Left ventricle myocardium inferior (tissue), 1 donor: ENCODE measurements around the gene COBLL1. TPM values are rescaled to one million over a fixed set of nuclear protein-coding genes. Genes with fewer than 3 reads are reported as not detected.

Source experiments
- DNase-seq: peaks from one replicate; pipeline ENCODE4 v3.0.0-alpha.2; 2020
- H3K27ac ChIP-seq: fragments of 200-600 bp; replicated peaks from 2 replicates; pipeline ENCODE4 v1.8.0; 2021
- H3K27me3 ChIP-seq: fragments of 200-600 bp; 2 replicates; pipeline ENCODE4 v1.8.0; 2021; ENCODE audit warnings: low read depth
- H3K36me3 ChIP-seq: fragments of 200-600 bp; 2 replicates; pipeline ENCODE4 v1.8.0; 2021
- H3K4me1 ChIP-seq: fragments of 200-600 bp; 2 replicates; pipeline ENCODE4 v1.8.0; 2021
- H3K4me3 ChIP-seq: fragments of 200-600 bp; 2 replicates; pipeline ENCODE4 v1.8.0; 2021; ENCODE audit warnings: mild to moderate bottlenecking, moderate library complexity
- H3K9me3 ChIP-seq: fragments of 200-600 bp; replicated peaks from 2 replicates; pipeline ENCODE4 v1.8.0; 2021
- intact Hi-C: fragments of 100-400 bp; cut with micrococcal nuclease; formaldehyde crosslinking; loops from one replicate; pipeline ENCODE4 v1.11.0; 2022
- total RNA-seq: library from RNA; stranded (reverse); fragmentation: NEBNext Ultra II Directional; extraction: Animal tissue kit (Norgen Biotek cat#: 25700); gene quantifications from one replicate; pipeline ENCODE4 v1.2.1, GENCODE V29; 2021
- TF ChIP-seq, protein P1 (sequence below): fragments of 200-600 bp; IDR thresholded peaks from 2 replicates; pipeline ENCODE4 v1.8.0; 2021; ENCODE audit warnings: antibody characterized with exemption, mild to moderate bottlenecking, borderline replicate concordance
- donor health status: DM: no; HTN: yes; CAD: no; lungs with severe emphysema.

Gene COBLL1
- total RNA-seq, 1 donor from 2014 or later: 15.3 TPM

DNA sequence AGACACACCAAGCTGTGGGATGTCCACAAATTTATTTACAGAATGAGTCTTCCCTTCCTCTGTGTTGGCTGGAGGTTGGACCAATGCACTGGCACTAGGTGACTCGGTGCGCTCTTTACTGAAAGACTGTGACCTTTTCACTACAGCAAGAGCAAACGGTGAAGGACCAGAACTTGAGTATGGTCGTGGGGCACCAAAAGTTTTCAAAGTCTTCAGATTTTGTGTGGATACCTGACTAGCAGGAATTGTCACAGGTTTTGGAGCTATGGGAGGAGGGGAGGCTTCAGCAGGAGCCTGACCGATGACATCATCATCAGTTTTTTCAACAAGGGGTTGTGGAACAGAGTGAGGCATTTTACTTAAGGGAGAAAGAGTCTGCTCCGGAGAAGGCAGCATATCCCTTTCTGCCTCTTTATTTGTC, 147.3 kb downstream of the COBLL1 start:
- H3K36me3 ChIP-seq: peaks cover 61% of the 10 kb centered on the region
- H3K9me3 ChIP-seq: no peaks in the 10 kb centered on the region
- intact Hi-C loops: loop anchor here (10.0 kb wide), 1 partner anchor 129 kb away; no protein-coding TSS in a partner anchor
- no peaks in the 10 kb centered on the region for H3K4me1 ChIP-seq
- TF ChIP-seq, protein P1, sequence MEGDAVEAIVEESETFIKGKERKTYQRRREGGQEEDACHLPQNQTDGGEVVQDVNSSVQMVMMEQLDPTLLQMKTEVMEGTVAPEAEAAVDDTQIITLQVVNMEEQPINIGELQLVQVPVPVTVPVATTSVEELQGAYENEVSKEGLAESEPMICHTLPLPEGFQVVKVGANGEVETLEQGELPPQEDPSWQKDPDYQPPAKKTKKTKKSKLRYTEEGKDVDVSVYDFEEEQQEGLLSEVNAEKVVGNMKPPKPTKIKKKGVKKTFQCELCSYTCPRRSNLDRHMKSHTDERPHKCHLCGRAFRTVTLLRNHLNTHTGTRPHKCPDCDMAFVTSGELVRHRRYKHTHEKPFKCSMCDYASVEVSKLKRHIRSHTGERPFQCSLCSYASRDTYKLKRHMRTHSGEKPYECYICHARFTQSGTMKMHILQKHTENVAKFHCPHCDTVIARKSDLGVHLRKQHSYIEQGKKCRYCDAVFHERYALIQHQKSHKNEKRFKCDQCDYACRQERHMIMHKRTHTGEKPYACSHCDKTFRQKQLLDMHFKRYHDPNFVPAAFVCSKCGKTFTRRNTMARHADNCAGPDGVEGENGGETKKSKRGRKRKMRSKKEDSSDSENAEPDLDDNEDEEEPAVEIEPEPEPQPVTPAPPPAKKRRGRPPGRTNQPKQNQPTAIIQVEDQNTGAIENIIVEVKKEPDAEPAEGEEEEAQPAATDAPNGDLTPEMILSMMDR: no peak
- no peak overlapping the region for H3K27ac ChIP-seq
- no peaks in the 10 kb centered on the region for H3K27me3 ChIP-seq
- no peak overlapping the region for H3K4me3 ChIP-seq
- no peak for DNase-seq

DNA sequence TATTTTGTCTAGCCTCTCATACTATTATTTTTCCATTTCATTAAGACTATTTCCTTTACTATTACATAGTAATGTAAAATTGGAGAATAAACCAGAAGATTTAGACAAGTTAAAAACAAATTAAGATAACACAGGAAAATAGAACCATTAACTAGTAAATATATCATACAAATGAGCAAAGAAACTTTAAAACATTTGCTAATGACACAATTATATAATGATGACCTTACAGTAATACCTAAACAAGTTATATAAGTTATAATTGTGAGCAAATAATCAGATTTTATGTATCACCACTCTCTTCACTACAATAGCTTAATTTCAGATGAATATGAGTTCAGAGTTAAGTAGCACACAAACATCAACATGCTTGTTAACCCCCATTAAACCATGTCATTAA, 147.8 kb downstream of the COBLL1 start:
- no peak for DNase-seq
- no peaks in the 10 kb centered on the region for H3K4me1 ChIP-seq
- H3K36me3 ChIP-seq: peaks cover 61% of the 10 kb centered on the region
- H3K27me3 ChIP-seq: no peaks in the 10 kb centered on the region
- TF ChIP-seq, protein P1: no peak
- no peaks in the 10 kb centered on the region for H3K9me3 ChIP-seq
- no peak overlapping the region for H3K4me3 ChIP-seq
- H3K27ac ChIP-seq: no peak overlapping the region
- intact Hi-C loops: loop anchor here (10.0 kb wide), 1 partner anchor 129 kb away; no protein-coding TSS in a partner anchor

DNA sequence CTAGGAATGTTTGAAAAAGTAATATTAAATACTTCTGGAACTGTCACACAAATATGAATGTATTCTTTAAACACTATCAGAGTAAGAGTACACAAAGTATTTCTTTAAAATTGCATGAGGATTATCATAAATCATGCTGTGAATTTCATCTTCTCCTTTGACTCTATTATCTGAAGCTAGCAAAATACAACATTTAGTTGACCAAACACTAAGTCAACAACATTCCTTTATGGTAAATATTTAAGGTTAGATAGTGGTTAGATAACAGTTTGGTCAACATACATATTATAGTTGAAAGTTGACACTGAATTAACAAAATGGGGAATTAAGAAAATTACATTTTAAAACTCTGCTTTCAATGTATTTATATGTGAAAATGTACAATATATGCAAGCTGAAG, 148.2 kb downstream of the COBLL1 start:
- DNase-seq: no peak
- intact Hi-C loops: loop anchor here (10.0 kb wide), 1 partner anchor 129 kb away; no protein-coding TSS in a partner anchor
- Histone ChIP-seq H3K27ac (no peak overlapping the region), H3K36me3 (peaks cover 61% of the 10 kb centered on the region), H3K4me1 (no peaks in the 10 kb centered on the region), H3K4me3 (no peak overlapping the region), H3K27me3 (no peaks in the 10 kb centered on the region), H3K9me3 (no peaks in the 10 kb centered on the region)
- TF ChIP-seq, protein P1: no peak

DNA sequence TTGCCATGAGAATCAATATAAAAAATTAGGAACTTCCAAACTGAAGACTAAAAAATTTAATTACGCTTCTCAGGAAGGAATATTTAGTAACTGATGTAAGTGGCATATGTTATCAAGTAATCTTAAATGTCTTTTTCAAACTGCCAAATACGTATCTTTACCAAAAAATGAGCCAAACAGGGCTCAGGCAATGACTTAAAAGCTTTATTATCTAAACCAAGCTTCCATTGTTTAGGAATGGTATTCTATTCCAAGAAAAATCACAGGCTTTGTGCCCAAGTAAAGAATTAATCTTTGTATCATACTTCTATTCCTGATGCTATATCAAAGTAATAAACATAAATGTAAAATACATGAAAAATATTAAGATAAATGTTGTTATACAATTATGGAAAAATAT, 148.7 kb downstream of the COBLL1 start:
- Histone ChIP-seq H3K27ac (no peak overlapping the region), H3K4me1 (no peaks in the 10 kb centered on the region), H3K36me3 (peaks cover 65% of the 10 kb centered on the region)

DNA sequence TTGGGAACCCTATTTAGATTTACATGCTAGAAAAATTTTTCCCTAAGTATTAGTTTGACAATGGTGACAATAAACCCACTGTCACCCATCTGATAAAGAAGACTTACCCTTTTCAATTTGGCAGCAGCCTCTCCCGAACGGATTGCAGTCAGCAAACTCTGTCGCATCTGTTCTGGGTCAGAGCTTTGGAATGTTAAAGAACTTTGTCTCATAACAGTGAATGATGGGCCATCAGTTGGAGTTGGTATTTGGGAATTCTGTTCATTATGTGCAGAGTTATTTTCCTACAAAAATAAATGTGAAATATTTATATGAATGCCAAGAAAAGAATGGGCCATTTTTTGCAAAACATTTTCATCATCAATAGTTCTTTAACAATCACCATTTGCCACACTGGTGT, 149.5 kb downstream of the COBLL1 start:
- H3K36me3 ChIP-seq: peaks cover 73% of the 10 kb centered on the region
- TF ChIP-seq, protein P1: no peak
- no peak overlapping the region for H3K4me3 ChIP-seq
- no peaks in the 10 kb centered on the region for H3K4me1 ChIP-seq
- no peaks in the 10 kb centered on the region for H3K27me3 ChIP-seq
- no peak for DNase-seq
- intact Hi-C loops: loop anchor here (10.0 kb wide), 1 partner anchor 127 kb away; no protein-coding TSS in a partner anchor
- no peak overlapping the region for H3K27ac ChIP-seq
- no peaks in the 10 kb centered on the region for H3K9me3 ChIP-seq

More for the DNA sequence above, 148.7 kb downstream of the COBLL1 start:
- intact Hi-C loops: loop anchor here (10.0 kb wide), 1 partner anchor 128 kb away; no protein-coding TSS in a partner anchor
- H3K27me3 ChIP-seq: no peaks in the 10 kb centered on the region
- no peak overlapping the region for H3K4me3 ChIP-seq
- DNase-seq: no peak
- TF ChIP-seq, protein P1: no peak
- no peaks in the 10 kb centered on the region for H3K9me3 ChIP-seq
